Osteoblast (primary cell): ENCODE measurements around the gene ARHGAP23. TPM values are rescaled to one million over a fixed set of nuclear protein-coding genes. Genes with fewer than 3 reads are reported as not detected.

Experiments used
- DNase-seq: peaks from one replicate; pipeline ENCODE4 v3.0.0; 2011; ENCODE audit warnings: low spot score, mixed read lengths; ENCODE audit not compliant: insufficient read length; ENCODE audit errors: missing footprints
- H2AFZ ChIP-seq: 2 replicates; pipeline ENCODE4 v1.6.0; 2011; ENCODE audit warnings: mild to moderate bottlenecking, low read length
- H3K27ac ChIP-seq: 2 replicates; pipeline ENCODE4 v1.5.1; 2011; ENCODE audit warnings: mild to moderate bottlenecking, low read depth, low read length, moderate library complexity
- H3K27me3 ChIP-seq: 2 replicates; pipeline ENCODE4 v1.6.0; 2012; ENCODE audit warnings: mild to moderate bottlenecking, control low read depth, inconsistent platforms, low read length, moderate library complexity; ENCODE audit not compliant: insufficient read depth
- H3K36me3 ChIP-seq: 2 replicates; pipeline ENCODE4 v1.5.1; 2011; ENCODE audit warnings: mild to moderate bottlenecking, low read length, control low read depth, moderate library complexity; ENCODE audit not compliant: insufficient read depth
- H3K4me1 ChIP-seq: 2 replicates; pipeline ENCODE4 v1.5.1; 2011; ENCODE audit warnings: mild to moderate bottlenecking, low read length, control low read depth, moderate library complexity; ENCODE audit not compliant: insufficient read depth
- H3K4me2 ChIP-seq: 2 replicates; pipeline ENCODE4 v1.6.0; 2011; ENCODE audit warnings: mild to moderate bottlenecking, low read length; ENCODE audit not compliant: insufficient read depth
- H3K4me3 ChIP-seq: fragments of 200-600 bp; sonication (generic); 3 replicates; pipeline ENCODE4 v1.5.1; 2012; ENCODE audit warnings: mild to moderate bottlenecking, low read length, inconsistent platforms; ENCODE audit not compliant: insufficient read depth
- H3K79me2 ChIP-seq: 2 replicates; pipeline ENCODE4 v1.6.0; 2012; ENCODE audit warnings: mild to moderate bottlenecking, low read length, control low read depth, inconsistent platforms; ENCODE audit not compliant: insufficient read depth
- H3K9me3 ChIP-seq: 2 replicates; pipeline ENCODE4 v1.5.1; 2011; ENCODE audit warnings: low read depth, low read length, control low read depth
- H4K20me1 ChIP-seq: 2 replicates; pipeline ENCODE4 v1.6.0; 2012; ENCODE audit warnings: mild to moderate bottlenecking, low read length, control low read depth; ENCODE audit not compliant: insufficient read depth
- CTCF ChIP-seq: IDR thresholded peaks from 2 replicates; pipeline ENCODE4 v1.5.1; 2011; ENCODE audit warnings: mild to moderate bottlenecking, low read depth, low read length, moderate library complexity; ENCODE audit errors: extremely low read depth
- total RNA-seq: library from RNA; depleted of rRNA; stranded (reverse); fragments of >200 nt; gene quantifications from 2 replicates; pipeline ENCODE4 v1.2.3, GENCODE V29; 2012

The ARHGAP23 gene
- total RNA-seq, 1 donor: 47.0 TPM

- no peak overlapping the region for H2AFZ ChIP-seq
- H3K36me3 ChIP-seq: peaks cover 59% of the 10 kb centered on the region
- H4K20me1 ChIP-seq: peaks cover 14% of the 10 kb centered on the region
- no peaks in the 10 kb centered on the region for H3K9me3 ChIP-seq
- H3K27ac ChIP-seq: no peak overlapping the region
- no peak overlapping the region for H3K4me2 ChIP-seq
- DNase-seq: no peak
- no peak overlapping the region for H3K4me3 ChIP-seq
- no peaks in the 10 kb centered on the region for H3K27me3 ChIP-seq
- no peak for TF ChIP-seq CTCF
- H3K4me1 ChIP-seq: peaks cover 3% of the 10 kb centered on the region
- H3K79me2 ChIP-seq: no peaks in the 10 kb centered on the region
These were observed 76.0 kb downstream of the ARHGAP23 start for GRCh38 chr17:38504216-38504615.

GRCh38 chr17:38507436-38507835 lies 79.2 kb downstream of the ARHGAP23 start:
- no peak overlapping the region for H3K4me2 ChIP-seq
- H2AFZ ChIP-seq: no peak overlapping the region
- H4K20me1 ChIP-seq: peaks cover 34% of the 10 kb centered on the region
- H3K4me1 ChIP-seq: peaks cover 25% of the 10 kb centered on the region
- no peaks in the 10 kb centered on the region for H3K27me3 ChIP-seq
- H3K79me2 ChIP-seq: no peaks in the 10 kb centered on the region
- TF ChIP-seq CTCF: no peak
- H3K9me3 ChIP-seq: no peaks in the 10 kb centered on the region
- no peak overlapping the region for H3K4me3 ChIP-seq
- peak; percentile 27 for DNase-seq
- H3K27ac ChIP-seq: no peak overlapping the region
- peaks cover 51% of the 10 kb centered on the region for H3K36me3 ChIP-seq

- Histone ChIP-seq H3K27me3 (no peaks in the 10 kb centered on the region), H3K9me3 (no peaks in the 10 kb centered on the region), H3K36me3 (peaks cover 47% of the 10 kb centered on the region), H3K4me1 (peaks cover 25% of the 10 kb centered on the region), H3K79me2 (no peaks in the 10 kb centered on the region), H4K20me1 (peaks cover 36% of the 10 kb centered on the region), H3K4me2 (no peak overlapping the region), H3K4me3 (no peak overlapping the region), H3K27ac (no peak overlapping the region), H2AFZ (no peak overlapping the region)
- DNase-seq: peak; percentile 69
- no peak for TF ChIP-seq CTCF
These were observed 79.8 kb downstream of the ARHGAP23 start for GRCh38 chr17:38507921-38508569.

- Histone ChIP-seq H3K4me3 (no peak overlapping the region), H3K79me2 (no peaks in the 10 kb centered on the region), H2AFZ (no peak overlapping the region), H3K27me3 (no peaks in the 10 kb centered on the region), H3K27ac (no peak overlapping the region), H3K9me3 (no peaks in the 10 kb centered on the region), H3K4me1 (peaks cover 25% of the 10 kb centered on the region), H3K36me3 (peaks cover 41% of the 10 kb centered on the region), H3K4me2 (no peak overlapping the region), H4K20me1 (peaks cover 34% of the 10 kb centered on the region)
- no peak for TF ChIP-seq CTCF
- peak; percentile 70 for DNase-seq
These were observed 80.3 kb downstream of the ARHGAP23 start for GRCh38 chr17:38508570-38508950.
